Liver (tissue), 9 donors: ENCODE measurements around the gene ADGRF1. TPM values are rescaled to one million over a fixed set of nuclear protein-coding genes. Genes with fewer than 3 reads are reported as not detected.

Experiments used
- DNase-seq: peaks from one replicate; pipeline ENCODE4 v3.0.0-alpha.2; 2017; ENCODE audit warnings: low spot score
- H3K27ac ChIP-seq, 2 donors: one replicate each; pipeline ENCODE4 v1.7.0; 2013; ENCODE audit warnings: inconsistent platforms in 2 of 2, low read length in 2 of 2, control low read depth in 1 of 2, low read depth in 1 of 2, mild to moderate bottlenecking in 1 of 2
- H3K27me3 ChIP-seq, 4 donors: one replicate each; pipeline versions ENCODE4 v1.6.1 to v1.7.0; 2013; ENCODE audit warnings: low read length in 3 of 4, inconsistent platforms in 1 of 4, mild to moderate bottlenecking in 1 of 4, moderate library complexity in 1 of 4; ENCODE audit not compliant: control insufficient read depth in 4 of 4, insufficient read depth in 4 of 4
- H3K36me3 ChIP-seq, 4 donors: one replicate each; pipeline versions ENCODE4 v1.6.1 to v1.7.0; 2013; ENCODE audit warnings: low read length in 3 of 4, mild to moderate bottlenecking in 3 of 4, low read depth in 1 of 4, moderate library complexity in 1 of 4; ENCODE audit not compliant: control insufficient read depth in 4 of 4, insufficient read depth in 3 of 4
- H3K4me1 ChIP-seq, 4 donors: one replicate each; pipeline versions ENCODE4 v1.6.1 to v1.7.0; 2013; ENCODE audit warnings: low read length in 3 of 4, mild to moderate bottlenecking in 3 of 4, moderate library complexity in 1 of 4; ENCODE audit not compliant: control insufficient read depth in 4 of 4, insufficient read depth in 4 of 4
- H3K4me3 ChIP-seq, 3 donors: one replicate each; pipeline versions ENCODE4 v1.6.1 to v1.7.0; 2013; ENCODE audit warnings: low read length in 3 of 3, control low read depth in 1 of 3, low read depth in 1 of 3, mild to moderate bottlenecking in 1 of 3
- H3K9ac ChIP-seq, 2 donors: one replicate each; pipeline ENCODE4 v1.7.0; 2013; ENCODE audit warnings: low read length in 2 of 2, mild to moderate bottlenecking in 2 of 2, moderate library complexity in 2 of 2, control low read depth in 1 of 2, low read depth in 1 of 2
- H3K9me3 ChIP-seq, 4 donors: one replicate each; pipeline versions ENCODE4 v1.6.1 to v1.7.0; 2013; ENCODE audit warnings: low read length in 3 of 4; ENCODE audit not compliant: control insufficient read depth in 4 of 4
- ATF3 ChIP-seq: IDR thresholded peaks from 2 replicates; pipeline ENCODE4 v1.6.1; 2016; ENCODE audit warnings: antibody characterized with exemption
- CTCF ChIP-seq: fragments of 150-350 bp; IDR thresholded peaks from 2 replicates; pipeline ENCODE4 v1.5.1; 2017; ENCODE audit warnings: improper control_type of control experiment, low read depth, low read length; ENCODE audit not compliant: missing input control
- EGR1 ChIP-seq, 2 donors: IDR thresholded peaks; 2 replicates each; pipeline ENCODE4 v1.6.1; 2016 to 2018; ENCODE audit warnings: antibody characterized with exemption in 2 of 2, low read depth in 2 of 2
- FOXA1 ChIP-seq: IDR thresholded peaks from 2 replicates; pipeline ENCODE4 v1.6.1; 2016; ENCODE audit warnings: antibody characterized with exemption
- FOXA2 ChIP-seq: IDR thresholded peaks from 2 replicates; pipeline ENCODE4 v1.6.1; 2016; ENCODE audit warnings: antibody characterized with exemption
- GABPA ChIP-seq, 2 donors: IDR thresholded peaks in 1 of 2; conservative IDR thresholded peaks in 1 of 2; 2 replicates each; pipeline ENCODE4 v1.6.1; 2016; ENCODE audit warnings: antibody characterized with exemption in 2 of 2, mild to moderate bottlenecking in 1 of 2, moderate library complexity in 1 of 2
- HNF4A ChIP-seq, 2 donors: conservative IDR thresholded peaks; 2 replicates each; pipeline ENCODE4 v1.6.1; 2016; ENCODE audit warnings: antibody characterized with exemption in 2 of 2, mild to moderate bottlenecking in 2 of 2
- HNF4G ChIP-seq: IDR thresholded peaks from 2 replicates; pipeline ENCODE4 v1.6.1; 2016; ENCODE audit warnings: antibody characterized with exemption
- JUND ChIP-seq, 2 donors: IDR thresholded peaks; 2 replicates each; pipeline ENCODE4 v1.6.1; 2016; ENCODE audit warnings: antibody characterized with exemption in 2 of 2
- MAX ChIP-seq: IDR thresholded peaks from 2 replicates; pipeline ENCODE4 v1.6.1; 2016; ENCODE audit warnings: antibody characterized with exemption
- NR2F2 ChIP-seq: IDR thresholded peaks from 2 replicates; pipeline ENCODE4 v1.6.1; 2016; ENCODE audit warnings: antibody characterized with exemption
- RAD21 ChIP-seq, 2 donors: IDR thresholded peaks; 2 replicates each; pipeline ENCODE4 v1.6.1; 2016; ENCODE audit warnings: antibody characterized with exemption in 2 of 2, mild to moderate bottlenecking in 2 of 2
- REST ChIP-seq: IDR thresholded peaks from 2 replicates; pipeline ENCODE4 v1.6.1; 2016; ENCODE audit warnings: antibody characterized with exemption, mild to moderate bottlenecking
- SP1 ChIP-seq: IDR thresholded peaks from 2 replicates; pipeline ENCODE4 v1.6.1; 2018; ENCODE audit warnings: antibody characterized with exemption, mild to moderate bottlenecking
- TAF1 ChIP-seq: conservative IDR thresholded peaks from 2 replicates; pipeline ENCODE4 v1.6.1; 2016; ENCODE audit warnings: antibody characterized with exemption, mild to moderate bottlenecking
- ZBTB33 ChIP-seq: IDR thresholded peaks from 2 replicates; pipeline ENCODE4 v1.6.1; 2016; ENCODE audit warnings: antibody characterized with exemption
- WGBS: extraction: QIAGEN DNeasy Blood & Tissue Kit; methylation state at CpG from one replicate; pipeline ENCODE4 v1.1.7; 2013; 5-methylcytosine and 5-hydroxymethylcytosine counted together
- polyA plus RNA-seq, 2 donors: library from polyadenylated mRNA; stranded (reverse) in 1 of 2; unstranded in 1 of 2; fragments of 200-250 nt in 1 of 2; fragments of >200 nt in 1 of 2; fragmentation: Nextera tagmentation in 1 of 2; extraction: Ambion mirVana in 1 of 2; gene quantifications; one replicate each; pipeline versions ENCODE4 v1.2.1 to v1.2.3, GENCODE V29; 2013 to 2015
- total RNA-seq, 2 donors: library from RNA; depleted of rRNA; stranded (reverse); fragments of >200 nt; gene quantifications; one replicate each; pipeline ENCODE4 v1.2.3, GENCODE V29; 2014
- donor health status: healthy.
- donor health status: healthy.
- donor health status: healthy.
- donor health status: healthy.
- donor health status: healthy.

ADGRF1 gene
- total and polyA plus RNA-seq, 4 donors, result 0.01 TPM; not detected in 3

- WGBS, result 58% methylated on average over 6 of the region's 6 CpGs
These were observed 7.2 kb downstream of the ADGRF1 start for GRCh38 chr6:47034926-47035325.

GRCh38 chr6:47034421-47034820 is 7.7 kb downstream of the ADGRF1 start:
- Histone ChIP-seq H3K4me1 (no peaks in the 10 kb centered on the region), H3K27ac (no peak overlapping the region), H3K4me3 (no peak overlapping the region), H3K36me3 (no peaks in the 10 kb centered on the region), H3K9ac (no peak overlapping the region), H3K9me3 (no peaks in the 10 kb centered on the region), H3K27me3 (peaks cover 0 to 5% (median under 1%) of the 10 kb centered on the region in 4 donors)
- WGBS, result 70% methylated on average over 2 of the region's 2 CpGs
- no peak for DNase-seq
- TF ChIP-seq CTCF (no peak), FOXA1 (no peak), NR2F2 (no peak), HNF4G (no peak), RAD21 (IDR thresholded peaks at IDR 0.05) (no peak), JUND (IDR thresholded peaks at IDR 0.05) (no peak), SP1 (no peak), HNF4A (conservative IDR thresholded peaks at IDR 0.05) (no peak), ATF3 (no peak), REST (no peak), TAF1 (no peak), MAX (no peak), EGR1 (IDR thresholded peaks at IDR 0.05; ENCODE audit: low read depth in 2 of 2) (no peak), ZBTB33 (no peak), FOXA2 (no peak)

More at GRCh38 chr6:47034926-47035325, 7.2 kb downstream of the ADGRF1 start:
- H3K27me3 ChIP-seq, result peaks cover 0 to 5% (median under 1%) of the 10 kb centered on the region in 4 donors
- no peak overlapping the region for H3K9ac ChIP-seq
- H3K9me3 ChIP-seq, result no peaks in the 10 kb centered on the region
- TF ChIP-seq REST (no peak), NR2F2 (no peak), GABPA (IDR thresholded peaks at IDR 0.05 in 1 of 2, conservative IDR thresholded peaks at IDR 0.05 in 1 of 2) (no peak), ATF3 (no peak), SP1 (no peak)
- H3K4me3 ChIP-seq, result no peak overlapping the region
- H3K4me1 ChIP-seq, result no peaks in the 10 kb centered on the region
- no peak for DNase-seq
- no peaks in the 10 kb centered on the region for H3K36me3 ChIP-seq
- no peak overlapping the region for H3K27ac ChIP-seq
